Fibroblast of skin of left biceps (primary cell): ENCODE measurements around the gene STK11.

ENCODE experiments used
- DNase-seq, 2 experiments: peaks; one replicate each; pipeline ENCODE4 v3.0.0-alpha.2; 2013; ENCODE audit warnings: low read depth in 2 of 2

Gene STK11

GRCh38 chr19:1250437-1251260 lies 45.1 kb downstream of the STK11 start:
- DNase-seq, result no peak

DNA sequence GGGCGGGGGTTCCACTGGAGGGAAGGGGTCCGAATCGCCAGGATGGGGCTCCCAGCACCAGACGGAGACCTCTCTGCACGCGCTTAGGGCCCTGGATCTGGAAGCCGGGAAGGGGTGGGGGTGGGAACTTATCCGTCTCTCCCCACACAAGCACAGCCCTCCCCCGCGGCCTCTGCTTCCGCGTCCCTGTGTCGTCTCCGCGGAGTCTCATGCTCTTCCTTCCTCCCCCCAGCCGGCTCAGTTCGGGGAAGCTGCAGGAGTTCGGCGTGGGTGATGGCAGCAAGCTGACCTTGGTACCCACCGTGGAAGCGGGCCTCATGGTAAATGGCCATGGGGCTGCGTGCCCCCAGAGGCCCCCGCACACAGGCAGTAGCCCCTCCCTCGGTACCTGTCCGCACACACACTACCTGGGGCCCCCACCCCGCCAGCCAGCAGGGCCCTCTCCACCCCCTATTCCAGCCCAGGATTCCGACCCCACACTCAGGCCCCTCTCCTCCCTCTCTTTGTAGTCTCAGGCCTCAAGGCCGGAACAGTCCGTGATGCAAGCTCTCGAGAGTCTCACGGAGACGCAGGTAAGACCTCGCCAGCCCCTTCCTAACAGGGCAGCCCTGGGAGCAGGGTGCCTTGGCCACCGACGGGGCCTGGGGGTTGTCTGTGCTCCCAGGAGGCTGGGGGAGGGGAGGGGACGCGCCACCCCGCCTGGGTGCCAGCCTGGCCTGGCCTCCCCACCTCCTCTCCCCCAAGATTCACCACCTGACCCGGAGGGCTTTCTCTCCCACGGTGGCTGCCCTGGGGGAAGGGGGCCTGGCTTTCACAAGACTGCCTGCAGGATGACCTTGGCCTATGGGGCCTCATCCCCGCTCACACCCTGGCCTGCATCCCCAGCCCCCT lies 46.0 kb downstream of the STK11 start:
- no peak for DNase-seq

DNA sequence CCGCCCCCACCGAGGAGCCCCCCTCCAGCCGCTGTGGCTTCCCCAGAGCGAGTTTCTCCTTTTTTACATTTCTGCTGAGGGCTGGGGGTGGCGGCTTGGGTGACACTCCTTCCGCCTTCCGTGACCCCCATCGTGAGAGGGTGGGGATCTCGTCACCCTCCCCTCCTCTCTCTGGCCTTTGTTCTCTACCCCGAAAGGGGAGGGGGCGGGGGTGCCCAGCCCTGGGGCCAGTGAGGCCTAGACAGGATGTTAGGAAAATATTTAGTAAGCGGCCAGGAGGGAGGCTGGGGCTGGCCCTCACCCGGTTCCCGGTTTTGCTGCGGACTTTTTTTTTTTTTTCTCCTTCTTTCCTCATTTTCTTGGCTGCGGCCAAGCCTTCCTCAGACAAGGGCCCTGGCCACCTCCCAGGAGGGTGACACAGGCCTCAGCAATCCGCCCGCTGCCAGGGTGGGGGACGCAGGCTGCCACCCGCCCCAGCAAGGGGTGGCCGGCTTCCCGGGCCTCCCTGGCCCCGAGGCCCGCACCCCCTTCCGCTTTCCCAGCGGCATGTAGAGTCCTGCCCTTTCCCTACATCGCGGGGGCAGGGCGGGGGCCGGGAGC lies 46.7 kb downstream of the STK11 start:
- peak; percentile 81 to 83 for DNase-seq

GRCh38 chr19:1252821-1253513 lies 47.4 kb downstream of the STK11 start:
- peak; percentile 92 to 95 for DNase-seq

DNA sequence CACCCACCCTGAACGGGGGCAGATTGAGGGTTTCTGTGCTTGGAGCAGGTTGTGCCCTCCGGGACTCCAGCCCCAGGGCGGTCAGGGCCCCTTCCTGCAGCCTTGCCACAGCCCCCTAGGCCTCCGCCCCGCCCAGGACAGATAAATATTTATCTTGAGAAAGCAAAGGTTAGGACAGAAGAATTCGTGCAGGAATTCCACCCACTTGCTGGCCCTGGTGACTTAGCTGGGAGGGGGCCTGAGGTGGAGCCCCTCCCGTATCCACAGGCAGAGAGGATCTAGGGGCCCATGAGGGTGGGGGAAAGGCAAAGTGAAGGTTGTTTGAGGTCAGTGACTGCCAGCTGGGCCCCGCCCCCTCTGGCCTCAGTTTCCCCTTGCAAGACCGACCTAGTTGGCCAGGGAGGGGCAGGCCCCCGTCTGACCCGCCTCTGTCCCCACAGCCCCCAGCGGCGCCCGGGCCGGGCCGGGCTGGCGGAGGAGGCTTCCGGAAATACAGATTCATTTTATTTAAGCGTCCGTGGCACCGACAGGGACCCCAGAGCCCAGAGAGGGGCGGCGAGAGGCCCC lies 48.0 kb downstream of the STK11 start:
- no peak for DNase-seq

DNA sequence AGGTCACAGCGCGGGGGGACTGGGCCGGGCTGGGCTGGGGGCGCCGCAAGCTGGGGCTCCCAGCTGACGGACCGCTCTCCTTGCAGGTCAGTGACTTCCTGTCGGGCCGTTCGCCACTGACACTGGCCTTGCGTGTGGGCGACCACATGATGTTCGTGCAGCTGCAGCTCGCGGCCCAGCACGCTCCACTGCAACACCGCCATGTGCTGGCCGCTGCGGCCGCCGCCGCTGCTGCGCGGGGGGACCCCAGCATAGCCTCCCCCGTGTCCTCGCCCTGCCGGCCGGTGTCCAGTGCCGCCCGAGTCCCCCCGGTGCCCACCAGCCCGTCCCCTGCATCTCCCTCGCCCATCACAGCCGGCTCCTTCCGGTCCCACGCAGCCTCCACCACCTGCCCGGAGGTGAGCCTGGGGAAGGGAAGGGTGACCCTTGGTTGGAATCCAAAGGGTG lies 48.5 kb downstream of the STK11 start:
- no peak for DNase-seq

GRCh38 chr19:1254530-1255185 lies 49.1 kb downstream of the STK11 start:
- DNase-seq, result no peak

DNA sequence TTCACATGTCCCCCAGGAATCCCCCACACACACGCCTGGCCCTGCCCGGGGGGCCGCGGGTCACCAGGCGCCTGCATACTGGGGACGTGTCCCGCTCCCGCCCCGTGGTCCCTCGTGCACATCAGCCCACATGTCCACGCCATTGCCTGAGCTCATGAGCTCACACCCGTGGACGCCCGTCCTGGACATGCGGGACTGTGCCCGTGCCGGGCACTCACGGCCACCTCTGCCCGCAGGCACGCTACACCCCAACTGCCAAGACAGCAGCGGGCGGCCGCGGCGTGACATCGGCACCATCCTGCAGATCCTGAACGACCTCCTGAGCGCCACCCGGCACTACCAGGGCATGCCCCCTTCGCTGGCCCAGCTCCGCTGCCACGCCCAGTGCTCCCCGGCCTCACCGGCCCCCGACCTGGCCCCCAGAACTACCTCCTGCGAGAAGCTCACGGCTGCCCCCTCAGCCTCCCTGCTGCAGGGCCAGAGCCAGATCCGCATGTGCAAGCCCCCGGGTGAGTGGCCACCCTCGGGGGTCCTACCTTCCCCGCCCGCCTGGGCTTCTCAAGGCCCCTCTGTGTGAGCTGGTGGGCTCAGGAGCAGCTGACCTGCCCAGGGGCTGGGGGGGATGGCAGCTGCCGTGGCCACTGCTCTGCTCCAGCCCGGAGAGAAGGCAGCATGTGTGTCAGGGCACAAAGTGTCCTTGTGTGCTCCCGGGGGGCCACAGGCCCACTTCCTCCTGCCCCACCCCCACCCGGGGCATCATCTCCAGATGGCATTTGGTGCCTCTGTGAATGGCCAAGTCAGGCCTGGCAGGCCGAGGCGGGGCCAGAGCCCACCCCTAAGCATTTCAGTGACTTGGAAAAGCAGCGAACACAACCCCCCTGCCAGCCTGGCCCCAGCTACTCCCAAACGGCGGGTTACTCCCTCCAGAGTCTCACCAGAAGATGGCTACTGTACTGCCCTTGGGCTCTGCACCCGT lies 49.9 kb downstream of the STK11 start:
- no peak for DNase-seq

GRCh38 chr19:1256646-1257474 lies 51.3 kb downstream of the STK11 start:
- no peak for DNase-seq

DNA sequence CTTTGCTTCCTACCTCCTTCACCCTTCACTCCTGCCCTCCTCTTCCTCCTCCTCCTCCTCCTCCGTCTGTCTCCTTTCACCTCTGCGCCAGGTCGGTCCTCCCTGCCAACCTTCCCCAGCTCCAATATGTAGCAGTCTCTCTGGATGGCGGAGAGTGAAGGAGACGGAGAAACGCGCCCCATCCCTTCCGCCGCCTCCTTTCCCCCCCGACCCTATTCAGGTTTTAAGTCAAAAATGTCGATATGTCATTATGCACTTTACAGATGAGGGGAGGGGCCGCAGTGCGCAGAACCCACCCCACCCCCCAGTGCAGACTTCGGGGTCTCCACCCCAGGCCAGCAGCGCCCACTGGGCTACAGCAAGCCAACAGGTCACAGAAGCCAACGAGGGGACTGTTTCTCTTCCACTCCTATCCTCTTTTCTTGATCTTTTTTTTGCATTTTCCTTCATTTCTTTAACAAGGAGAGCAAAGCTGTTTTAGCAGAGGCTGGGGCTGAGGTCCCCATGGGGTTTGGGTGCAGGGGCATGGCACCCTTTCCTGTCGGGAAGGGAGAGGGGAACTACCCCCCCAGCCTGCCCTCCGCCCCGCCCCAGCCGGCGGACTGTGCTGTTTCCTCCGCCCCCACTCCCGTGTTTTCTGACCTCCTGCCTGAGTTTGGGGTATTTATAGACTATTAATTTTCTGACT lies 52.0 kb downstream of the STK11 start:
- DNase-seq, result no peak

- no peak for DNase-seq
Measured at GRCh38 chr19:1258163-1258492, 52.5 kb downstream of the STK11 start.

DNA sequence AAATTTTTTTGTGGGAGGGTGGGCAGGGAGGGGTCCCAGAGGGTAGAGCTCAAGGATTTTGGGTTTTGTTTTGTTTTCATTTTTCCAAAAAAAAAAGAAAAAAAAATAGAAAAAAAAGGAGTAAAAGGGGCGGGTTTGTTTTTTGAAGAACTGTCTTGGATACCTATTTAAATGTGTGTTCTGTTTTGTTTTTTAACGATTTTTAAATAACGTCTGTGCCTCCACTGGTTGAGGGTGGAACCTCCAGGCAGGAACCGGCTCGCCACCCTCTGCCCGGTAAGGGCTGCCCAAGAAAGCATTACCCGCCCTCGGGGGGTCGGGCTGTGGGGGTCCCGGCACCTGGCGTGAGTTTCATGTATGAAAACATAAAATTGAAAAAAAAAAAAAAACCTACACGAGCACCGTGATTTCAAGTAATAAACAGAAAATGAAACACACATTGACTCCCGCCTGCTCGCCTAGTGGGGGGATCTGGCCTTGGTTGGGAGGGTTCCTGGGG lies 53.2 kb downstream of the STK11 start:
- no peak for DNase-seq

- DNase-seq, result no peak
Measured at GRCh38 chr19:1259206-1259875, 53.8 kb downstream of the STK11 start.

- no peak for DNase-seq
Measured at GRCh38 chr19:1259876-1260748, 54.5 kb downstream of the STK11 start.

- peak; percentile 90 to 92 for DNase-seq
Measured at GRCh38 chr19:1260749-1261537, 55.4 kb downstream of the STK11 start.

DNA sequence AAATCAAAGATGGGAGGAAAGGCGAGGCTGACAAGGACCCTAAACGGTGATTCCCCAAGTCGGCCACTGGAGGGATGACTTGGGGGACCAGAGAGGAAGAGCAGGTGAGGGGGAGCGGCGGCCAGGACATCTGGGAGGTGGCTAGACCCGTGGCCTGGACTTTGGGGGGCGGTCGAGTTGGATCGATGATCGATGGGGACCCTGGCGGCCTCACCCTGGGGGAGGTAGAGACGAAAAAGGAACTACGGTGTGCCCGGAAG lies 55.9 kb downstream of the STK11 start:
- DNase-seq, result no peak
